Small intestine (tissue), 7 donors: ENCODE results near the gene DLG2. TPM values are rescaled to one million over a fixed set of nuclear protein-coding genes. Genes with fewer than 3 reads are reported as not detected.

Experiments
- DNase-seq, 2 donors: peaks; one replicate each; pipeline versions ENCODE4 v3.0.0 to v3.0.0-alpha.2; 2013
- FAIRE-seq: peaks from 2 replicates; lab custom pipeline; 2012; peaks lifted over from hg19 to GRCh38; lab: Jason Lieb, UNC
- H3K27ac ChIP-seq, 3 donors: one replicate each; pipeline ENCODE4 v1.5.1; 2013; ENCODE audit warnings: low read length in 2 of 3, mild to moderate bottlenecking in 2 of 3, control low read depth in 1 of 3, inconsistent platforms in 1 of 3, low read depth in 1 of 3, moderate library complexity in 1 of 3
- H3K27me3 ChIP-seq, 3 donors: one replicate each; pipeline ENCODE4 v1.6.1; 2013; ENCODE audit warnings: low read length in 3 of 3, inconsistent platforms in 1 of 3; ENCODE audit not compliant: control insufficient read depth in 3 of 3, insufficient read depth in 3 of 3
- H3K36me3 ChIP-seq, 3 donors: one replicate each; pipeline ENCODE4 v1.6.1; 2013; ENCODE audit warnings: low read length in 3 of 3, inconsistent platforms in 1 of 3, low read depth in 1 of 3, mild to moderate bottlenecking in 1 of 3, moderate library complexity in 1 of 3; ENCODE audit not compliant: control insufficient read depth in 3 of 3, insufficient read depth in 2 of 3
- H3K4me1 ChIP-seq, 3 donors: one replicate each; pipeline ENCODE4 v1.6.1; 2013; ENCODE audit warnings: low read length in 2 of 3, inconsistent platforms in 1 of 3, low read depth in 1 of 3, mild to moderate bottlenecking in 1 of 3, moderate library complexity in 1 of 3; ENCODE audit not compliant: control insufficient read depth in 3 of 3, insufficient read depth in 2 of 3
- H3K4me3 ChIP-seq, 3 donors: one replicate each; pipeline ENCODE4 v1.5.1; 2013; ENCODE audit warnings: low read length in 3 of 3, control low read depth in 1 of 3, inconsistent platforms in 1 of 3, low read depth in 1 of 3, mild to moderate bottlenecking in 1 of 3, moderate library complexity in 1 of 3
- H3K9me3 ChIP-seq, 2 donors: one replicate each; pipeline ENCODE4 v1.6.1; 2013; ENCODE audit warnings: low read depth in 1 of 2, low read length in 1 of 2; ENCODE audit not compliant: control insufficient read depth in 2 of 2, insufficient read depth in 1 of 2
- WGBS, 3 donors: extraction: QIAGEN DNeasy Blood & Tissue Kit; methylation state at CpG; one replicate each; pipeline ENCODE4 v1.1.7; 2013; 5-methylcytosine and 5-hydroxymethylcytosine counted together
- polyA plus RNA-seq, 4 donors: library from polyadenylated mRNA; stranded (reverse) in 3 of 4; unstranded in 1 of 4; fragments of 200-250 nt in 3 of 4; fragments of 120-200 nt in 1 of 4; gene quantifications; one replicate each; pipeline versions ENCODE4 v1.2.1 to v1.2.3, GENCODE V29; 2013
- donor health status: healthy with polysubstance abuse.
- donor health status: control.
- donor health status: control.
- donor health status: Bipolar disorder and iron deficiency.
- donor health status: healthy.

The DLG2 gene
- polyA plus RNA-seq, 4 donors, result 0.22 to 1.6 (median 1.1) TPM

GRCh38 chr11:84188521-84188920 is 1438.6 kb downstream of the DLG2 start:
- Histone ChIP-seq H3K27me3 (no peaks in the 10 kb centered on the region), H3K36me3 (no peaks in the 10 kb centered on the region), H3K4me1 (no peaks in the 10 kb centered on the region), H3K27ac (no peak overlapping the region), H3K4me3 (no peak overlapping the region), H3K9me3 (no peaks in the 10 kb centered on the region)
- FAIRE-seq, result no peak
- DNase-seq, result no peak
- WGBS, 3 donors, result 17 to 26% (median 26%) methylated on average over 1 of the region's 1 CpG

GRCh38 chr11:84173078-84173477 is 1454.1 kb downstream of the DLG2 start:
- no peak for DNase-seq
- Histone ChIP-seq H3K36me3 (no peaks in the 10 kb centered on the region), H3K27me3 (no peaks in the 10 kb centered on the region), H3K9me3 (no peaks in the 10 kb centered on the region), H3K4me3 (no peak overlapping the region), H3K27ac (no peak overlapping the region), H3K4me1 (no peaks in the 10 kb centered on the region)
- no peak for FAIRE-seq

- FAIRE-seq (no peak), DNase-seq (no peak)
- Histone ChIP-seq H3K27me3 (no peaks in the 10 kb centered on the region), H3K27ac (no peak overlapping the region), H3K4me3 (no peak overlapping the region), H3K4me1 (no peaks in the 10 kb centered on the region), H3K9me3 (no peaks in the 10 kb centered on the region), H3K36me3 (no peaks in the 10 kb centered on the region)
- WGBS, 3 donors, result 74 to 85% (median 76%) methylated on average over 2 of the region's 2 CpGs
Measured at GRCh38 chr11:84165139-84165538, 1462.0 kb downstream of the DLG2 start.

GRCh38 chr11:84164728-84165127 is 1462.4 kb downstream of the DLG2 start:
- no peak overlapping the region for H3K4me3 ChIP-seq
- no peaks in the 10 kb centered on the region for H3K4me1 ChIP-seq
- FAIRE-seq (no peak), DNase-seq (no peak)
- H3K36me3 ChIP-seq, result no peaks in the 10 kb centered on the region
- no peaks in the 10 kb centered on the region for H3K9me3 ChIP-seq
- H3K27me3 ChIP-seq, result no peaks in the 10 kb centered on the region
- 32 to 56% (median 53%) methylated on average over 2 of the region's 2 CpGs for WGBS, 3 donors
- no peak overlapping the region for H3K27ac ChIP-seq

DNA sequence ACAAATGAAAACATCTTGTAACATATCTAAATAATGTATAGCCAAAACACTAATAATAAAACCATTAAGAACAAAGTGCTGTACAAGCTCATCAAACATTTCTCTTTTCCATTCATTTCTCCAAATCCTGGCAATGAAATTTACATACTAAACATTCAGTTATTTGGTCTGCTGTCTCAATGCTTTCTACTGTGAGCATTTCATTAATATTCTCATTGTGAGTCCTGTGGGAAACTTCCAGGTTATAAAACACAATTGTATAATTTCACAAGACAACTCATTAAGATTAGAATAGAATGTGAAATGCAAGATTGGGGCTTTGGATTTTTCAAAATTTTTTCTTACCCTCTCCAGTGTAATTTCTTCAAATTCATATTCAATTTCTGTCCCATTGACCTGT is 1464.0 kb downstream of the DLG2 start:
- H3K4me1 ChIP-seq, result no peaks in the 10 kb centered on the region
- FAIRE-seq, result no peak
- no peaks in the 10 kb centered on the region for H3K36me3 ChIP-seq
- no peak overlapping the region for H3K27ac ChIP-seq
- H3K27me3 ChIP-seq, result no peaks in the 10 kb centered on the region
- H3K4me3 ChIP-seq, result no peak overlapping the region
- H3K9me3 ChIP-seq, result no peaks in the 10 kb centered on the region
- DNase-seq, result no peak

- Histone ChIP-seq H3K4me1 (no peaks in the 10 kb centered on the region), H3K9me3 (peaks cover 0 to 5% of the 10 kb centered on the region in 2 donors), H3K27me3 (no peaks in the 10 kb centered on the region), H3K4me3 (no peak overlapping the region), H3K27ac (no peak overlapping the region), H3K36me3 (no peaks in the 10 kb centered on the region)
- no peak for DNase-seq
- WGBS, 3 donors, result 73 to 87% (median 85%) methylated on average over 3 of the region's 3 CpGs
- no peak for FAIRE-seq
Measured at GRCh38 chr11:84157639-84158038, 1469.5 kb downstream of the DLG2 start.

DNA sequence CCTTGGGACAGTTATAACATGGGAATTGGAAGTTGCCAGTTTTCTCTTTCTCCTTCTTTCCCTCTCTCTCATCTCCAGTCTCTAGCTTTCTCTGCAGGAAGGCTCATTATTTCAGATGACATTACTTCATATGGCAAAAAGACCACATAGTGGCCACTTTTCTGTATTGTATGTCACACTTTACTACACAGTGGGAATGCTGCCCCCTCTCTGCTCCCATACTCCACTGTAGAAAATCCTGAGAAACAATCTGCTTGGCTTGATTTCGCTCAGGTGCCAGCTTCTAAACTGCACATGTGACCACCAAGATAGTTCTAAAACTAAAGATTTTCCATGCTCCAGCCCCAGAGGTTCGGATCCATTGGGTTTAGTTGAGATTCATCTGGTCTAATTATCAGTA is 1480.3 kb downstream of the DLG2 start:
- no peak for FAIRE-seq
- H3K27me3 ChIP-seq, result no peaks in the 10 kb centered on the region

GRCh38 chr11:84145616-84146185 is 1481.4 kb downstream of the DLG2 start:
- no peak for DNase-seq
- no peak overlapping the region for H3K27ac ChIP-seq
- FAIRE-seq, result no peak
- H3K9me3 ChIP-seq, result no peaks in the 10 kb centered on the region
- H3K4me3 ChIP-seq, result no peak overlapping the region
- 51 to 58% (median 53%) methylated on average over 4 of the region's 4 CpGs for WGBS, 3 donors
- H3K27me3 ChIP-seq, result no peaks in the 10 kb centered on the region
- H3K36me3 ChIP-seq, result no peaks in the 10 kb centered on the region
- no peaks in the 10 kb centered on the region for H3K4me1 ChIP-seq

More for the DNA sequence above, 1480.3 kb downstream of the DLG2 start:
- H3K36me3 ChIP-seq, result no peaks in the 10 kb centered on the region
- H3K4me3 ChIP-seq, result no peak overlapping the region
- H3K27ac ChIP-seq, result no peak overlapping the region
- WGBS, 3 donors, result 45 to 68% (median 67%) methylated on average over 2 of the region's 2 CpGs
- H3K9me3 ChIP-seq, result no peaks in the 10 kb centered on the region
- H3K4me1 ChIP-seq, result no peaks in the 10 kb centered on the region
- DNase-seq, result no peak

DNA sequence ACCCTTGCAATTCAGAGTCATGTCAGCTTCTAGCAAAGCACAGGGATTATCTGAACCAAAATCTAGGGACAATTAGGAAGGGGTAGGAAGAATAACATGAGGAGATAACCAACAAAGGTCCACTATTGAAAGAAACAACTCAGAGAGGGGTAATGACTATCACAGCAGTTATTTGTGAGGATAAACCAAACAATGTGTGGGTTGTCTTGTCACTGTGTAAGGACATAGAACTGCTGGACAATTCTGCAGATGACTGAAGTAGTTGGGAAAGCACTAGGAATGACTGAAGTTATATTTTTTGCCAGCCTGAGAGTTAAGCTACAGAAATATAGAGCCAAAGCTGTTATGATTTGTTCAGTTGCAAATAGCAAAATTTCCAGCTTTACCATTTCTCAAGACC is 1482.6 kb downstream of the DLG2 start:
- no peak overlapping the region for H3K27ac ChIP-seq
- no peaks in the 10 kb centered on the region for H3K36me3 ChIP-seq
- H3K27me3 ChIP-seq, result no peaks in the 10 kb centered on the region
- no peak for FAIRE-seq
- H3K4me1 ChIP-seq, result no peaks in the 10 kb centered on the region
- DNase-seq, result no peak
- H3K9me3 ChIP-seq, result no peaks in the 10 kb centered on the region
- H3K4me3 ChIP-seq, result no peak overlapping the region
